Lower leg skin (tissue), 3 donors: ENCODE results near the gene POT1.

Experiments used
- POLR2A ChIP-seq, 2 donors: fragments of 450-650 bp; IDR thresholded peaks; one replicate each; pipeline ENCODE4 v1.6.1; 2016 to 2017; ENCODE audit warnings: antibody characterized with exemption in 2 of 2, mild to moderate bottlenecking in 1 of 2, moderate library complexity in 1 of 2
- TF ChIP-seq, protein P1 (sequence below), 3 donors: fragments of 450-650 bp; IDR thresholded peaks; one replicate each; pipeline ENCODE4 v1.5.1; 2016; ENCODE audit warnings: antibody characterized with exemption in 3 of 3, mild to moderate bottlenecking in 3 of 3, moderate library complexity in 2 of 3

DNA sequence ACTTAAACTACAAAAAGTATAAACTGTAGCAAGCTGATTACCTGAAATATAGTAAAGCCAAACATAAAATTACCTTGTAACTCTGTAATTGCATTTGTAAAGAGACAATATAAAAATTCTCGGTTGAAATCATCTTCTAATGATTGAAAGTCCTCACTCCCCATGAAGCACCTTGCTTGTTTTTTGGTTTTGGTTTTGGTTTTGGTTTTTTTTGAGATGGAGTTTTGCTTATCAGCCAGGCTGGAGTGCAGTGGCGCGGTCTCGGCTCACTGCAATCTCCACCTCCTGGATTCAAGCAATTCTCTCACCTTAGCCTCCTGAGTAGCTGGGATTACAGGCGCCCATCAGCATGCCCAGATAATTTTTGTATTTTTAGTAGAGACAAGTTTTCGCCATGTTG lies 130.2 kb downstream of the POT1 start:
- TF ChIP-seq, protein P1, sequence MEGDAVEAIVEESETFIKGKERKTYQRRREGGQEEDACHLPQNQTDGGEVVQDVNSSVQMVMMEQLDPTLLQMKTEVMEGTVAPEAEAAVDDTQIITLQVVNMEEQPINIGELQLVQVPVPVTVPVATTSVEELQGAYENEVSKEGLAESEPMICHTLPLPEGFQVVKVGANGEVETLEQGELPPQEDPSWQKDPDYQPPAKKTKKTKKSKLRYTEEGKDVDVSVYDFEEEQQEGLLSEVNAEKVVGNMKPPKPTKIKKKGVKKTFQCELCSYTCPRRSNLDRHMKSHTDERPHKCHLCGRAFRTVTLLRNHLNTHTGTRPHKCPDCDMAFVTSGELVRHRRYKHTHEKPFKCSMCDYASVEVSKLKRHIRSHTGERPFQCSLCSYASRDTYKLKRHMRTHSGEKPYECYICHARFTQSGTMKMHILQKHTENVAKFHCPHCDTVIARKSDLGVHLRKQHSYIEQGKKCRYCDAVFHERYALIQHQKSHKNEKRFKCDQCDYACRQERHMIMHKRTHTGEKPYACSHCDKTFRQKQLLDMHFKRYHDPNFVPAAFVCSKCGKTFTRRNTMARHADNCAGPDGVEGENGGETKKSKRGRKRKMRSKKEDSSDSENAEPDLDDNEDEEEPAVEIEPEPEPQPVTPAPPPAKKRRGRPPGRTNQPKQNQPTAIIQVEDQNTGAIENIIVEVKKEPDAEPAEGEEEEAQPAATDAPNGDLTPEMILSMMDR (IDR thresholded peaks at IDR 0.05), result no peak
- no peak for TF ChIP-seq POLR2A (IDR thresholded peaks at IDR 0.05)
